H1 (cell line): ENCODE results near the gene TMEM25. TPM values are rescaled to one million over a fixed set of nuclear protein-coding genes. Genes with fewer than 3 reads are reported as not detected.

Source experiments
- CHD7 ChIP-seq: fragments of 300-600 bp; sonication (generic); IDR thresholded peaks from 2 replicates; pipeline ENCODE4 v1.7.1; 2012; ENCODE audit warnings: low read length, moderate library complexity, mild to moderate bottlenecking, inconsistent platforms; ENCODE audit not compliant: insufficient replicate concordance
- CTCF ChIP-seq, 3 experiments: IDR thresholded peaks; 1 replicate in 2 of 3; 2 replicates in 1 of 3; pipeline versions ENCODE4 v1.5.1 to v1.6.1; 2011; ENCODE audit warnings: low read length in 3 of 3, mild to moderate bottlenecking in 3 of 3, inconsistent platforms in 2 of 3, low read depth in 1 of 3, moderate library complexity in 1 of 3; ENCODE audit not compliant: insufficient read depth in 1 of 3; ENCODE audit errors: control extremely low read depth in 1 of 3
- EGR1 ChIP-seq: IDR thresholded peaks from 2 replicates; pipeline ENCODE4 v1.6.1; 2011; ENCODE audit warnings: low read depth, low read length, borderline replicate concordance
- FOSL1 ChIP-seq: IDR thresholded peaks from 2 replicates; pipeline ENCODE4 v1.6.1; 2011; ENCODE audit warnings: mild to moderate bottlenecking, low read depth, low read length, moderate library complexity; ENCODE audit not compliant: insufficient read depth
- GTF2F1 ChIP-seq: IDR thresholded peaks from 2 replicates; pipeline ENCODE4 v1.6.1; 2012; ENCODE audit warnings: low read depth, low read length, improper control_type of control experiment, borderline replicate concordance
- POLR2AphosphoS5 ChIP-seq: IDR thresholded peaks from 2 replicates; pipeline ENCODE4 v1.6.1; 2011; ENCODE audit warnings: low read depth, low read length
- RBBP5 ChIP-seq: IDR thresholded peaks from 2 replicates; pipeline ENCODE4 v1.7.1; 2012; ENCODE audit warnings: low read depth, mild to moderate bottlenecking, inconsistent platforms, low read length, moderate library complexity, borderline replicate concordance
- SIX5 ChIP-seq: IDR thresholded peaks from 2 replicates; pipeline ENCODE4 v1.6.1; 2011; ENCODE audit warnings: mild to moderate bottlenecking, low read depth, low read length
- SRF ChIP-seq: IDR thresholded peaks from 2 replicates; pipeline ENCODE4 v1.6.1; 2011; ENCODE audit warnings: mild to moderate bottlenecking, low read depth, low read length, moderate library complexity
- polyA plus RNA-seq, 7 experiments: library from polyadenylated mRNA; depleted of rRNA in 3 of 7; stranded (reverse) in 5 of 7; unstranded in 2 of 7; fragments of >200 nt in 5 of 7; fragments of 200-250 nt in 2 of 7; gene quantifications; 1 replicate in 5 of 7; 2 replicates in 1 of 7; 4 replicates in 1 of 7; pipeline versions ENCODE4 v1.2.1 to v1.2.3, GENCODE V29; 2011 to 2013; ENCODE audit warnings: missing spikeins in 2 of 7, mixed read lengths in 2 of 7
- total RNA-seq: library from RNA; stranded (reverse); fragmentation: NEBNext Ultra II Directional; extraction: Animal tissue kit (Norgen Biotek cat#: 25700); gene quantifications from 2 replicates; pipeline ENCODE4 v1.2.1, GENCODE V29; 2021

TMEM25 gene
- total and polyA plus RNA-seq, 2 of the 8 experiments (the other 6 are each of a cell fraction or from before 2014, with no cell fraction given): 18.3 to 26.8 TPM

- TF ChIP-seq CHD7: no peak
- no peak for TF ChIP-seq GTF2F1
- no peak for TF ChIP-seq EGR1
- no peak for TF ChIP-seq SIX5
- TF ChIP-seq SRF: no peak
- no peak for TF ChIP-seq FOSL1
- no peak for TF ChIP-seq POLR2AphosphoS5
- no peak for TF ChIP-seq CTCF (IDR thresholded peaks at IDR 0.05; ENCODE audit: control extremely low read depth in 1 of 3, insufficient read depth in 1 of 3, low read depth in 1 of 3, low read length in 3 of 3)
- no peak for TF ChIP-seq RBBP5
Observed at GRCh38 chr11:118519549-118519948, 11.4 kb upstream of the TMEM25 start (continued).
